Neural cell (in vitro differentiated cells): ENCODE results near the gene PTPRA. TPM values are rescaled to one million over a fixed set of nuclear protein-coding genes. Genes with fewer than 3 reads are reported as not detected.

ENCODE experiments used
- H2AFZ ChIP-seq: fragments of 200-600, 300-800 bp; sonication (generic), shearing (Covaris generic); 2 replicates; pipeline ENCODE4 v1.6.0; 2014; ENCODE audit warnings: low read depth, mild to moderate bottlenecking, antibody characterized with exemption, low read length, moderate library complexity
- H3F3A ChIP-seq: fragments of 200-600 bp; shearing (Covaris generic); 2 replicates; pipeline ENCODE4 v1.6.1; 2016; ENCODE audit warnings: mild to moderate bottlenecking, moderate library complexity, mixed read lengths, antibody characterized with exemption, low read length; ENCODE audit not compliant: insufficient read depth, poor library complexity, severe bottlenecking
- H3K27ac ChIP-seq: fragments of 200-600, 300-800 bp; sonication (generic), shearing (Covaris generic); 2 replicates; pipeline ENCODE4 v1.5.1; 2014; ENCODE audit warnings: mild to moderate bottlenecking, low read length, moderate library complexity
- H3K27me3 ChIP-seq: fragments of 300-800, 200-600 bp; sonication (generic), shearing (Covaris generic); 2 replicates; pipeline ENCODE4 v1.6.0; 2014; ENCODE audit warnings: mild to moderate bottlenecking, low read depth, low read length, moderate library complexity; ENCODE audit not compliant: insufficient read depth
- H3K36me3 ChIP-seq: fragments of 300-800, 200-600 bp; sonication (generic), shearing (Covaris generic); 2 replicates; pipeline ENCODE4 v1.5.1; 2014; ENCODE audit warnings: mild to moderate bottlenecking, antibody characterized with exemption, low read length, moderate library complexity; ENCODE audit not compliant: insufficient read depth
- H3K4me2 ChIP-seq: fragments of 300-800, 200-600 bp; sonication (generic), shearing (Covaris generic); 2 replicates; pipeline ENCODE4 v1.6.0; 2014; ENCODE audit warnings: mild to moderate bottlenecking, low read length
- H3K4me3 ChIP-seq: fragments of 300-800, 200-600 bp; sonication (generic), shearing (Covaris generic); 2 replicates; pipeline ENCODE4 v1.5.1; 2014; ENCODE audit warnings: mild to moderate bottlenecking, low read length, moderate library complexity
- H3K79me2 ChIP-seq: fragments of 200-600 bp; shearing (Covaris generic); replicated peaks from 2 replicates; pipeline ENCODE4 v1.6.0; 2014; ENCODE audit warnings: mild to moderate bottlenecking, low read length, moderate library complexity; ENCODE audit not compliant: insufficient read depth
- H3K9ac ChIP-seq: fragments of 300-800, 200-600 bp; sonication (generic), shearing (Covaris generic); 2 replicates; pipeline ENCODE4 v1.6.1; 2016; ENCODE audit warnings: mild to moderate bottlenecking, low read length, mixed read lengths
- H3K9me2 ChIP-seq: fragments of 200-600 bp; shearing (Covaris generic); 2 replicates; pipeline ENCODE4 v1.6.1; 2016; ENCODE audit warnings: mild to moderate bottlenecking, low read length, mixed read lengths; ENCODE audit not compliant: insufficient read depth
- H3K9me3 ChIP-seq: fragments of 200-600, 300-800 bp; sonication (generic), shearing (Covaris generic); 2 replicates; pipeline ENCODE4 v1.6.1; 2016; ENCODE audit warnings: mild to moderate bottlenecking, mixed run types, low read length, moderate library complexity, mixed read lengths
- H4K20me1 ChIP-seq: fragments of 200-600 bp; shearing (Covaris generic); 2 replicates; pipeline ENCODE4 v1.6.1; 2016; ENCODE audit warnings: mild to moderate bottlenecking, mixed run types; ENCODE audit not compliant: insufficient read depth
- CTCF ChIP-seq: fragments of 450-650 bp; IDR thresholded peaks from 2 replicates; pipeline ENCODE4 v1.5.1; 2014; ENCODE audit warnings: antibody characterized with exemption, mild to moderate bottlenecking, moderate library complexity; ENCODE audit not compliant: poor library complexity, severe bottlenecking
- EP300 ChIP-seq: fragments of 450-650 bp; conservative IDR thresholded peaks from 2 replicates; pipeline ENCODE4 v1.6.1; 2014; ENCODE audit warnings: antibody characterized with exemption, mild to moderate bottlenecking, moderate library complexity; ENCODE audit not compliant: poor library complexity, severe bottlenecking
- EZH2 ChIP-seq: fragments of 200-600, 300-800 bp; shearing (Covaris generic), sonication (generic); IDR thresholded peaks from 2 replicates; pipeline ENCODE4 v1.6.1; 2014; ENCODE audit warnings: antibody characterized with exemption, low read length, borderline replicate concordance, mild to moderate bottlenecking; ENCODE audit not compliant: insufficient read depth, poor library complexity, severe bottlenecking
- MXI1 ChIP-seq: fragments of 450-650 bp; conservative IDR thresholded peaks from 2 replicates; pipeline ENCODE4 v1.6.1; 2014; ENCODE audit warnings: antibody characterized with exemption, mild to moderate bottlenecking; ENCODE audit not compliant: poor library complexity, severe bottlenecking
- POLR2AphosphoS5 ChIP-seq: IDR thresholded peaks from 2 replicates; pipeline ENCODE4 v1.6.1; 2012
- RAD21 ChIP-seq: fragments of 450-650 bp; conservative IDR thresholded peaks from 2 replicates; pipeline ENCODE4 v1.6.1; 2014; ENCODE audit warnings: antibody characterized with exemption, mild to moderate bottlenecking, moderate library complexity
- SMC3 ChIP-seq: fragments of 450-650 bp; conservative IDR thresholded peaks from 2 replicates; pipeline ENCODE4 v1.6.1; 2014; ENCODE audit warnings: antibody characterized with exemption, mild to moderate bottlenecking, moderate library complexity; ENCODE audit not compliant: poor library complexity
- TAF1 ChIP-seq: IDR thresholded peaks from 2 replicates; pipeline ENCODE4 v1.6.1; 2012; ENCODE audit warnings: low read depth
- polyA plus RNA-seq: library from polyadenylated mRNA; depleted of rRNA; stranded (reverse); fragments of >200 nt; gene quantifications from 2 replicates; pipeline ENCODE4 v1.2.3, GENCODE V29; 2014
- TF ChIP-seq, protein P1 (sequence below): IDR thresholded peaks from 2 replicates; pipeline ENCODE4 v1.6.1; 2012; ENCODE audit warnings: borderline replicate concordance

The PTPRA gene
- polyA plus RNA-seq, 1 donor from 2014 or later: 68.2 TPM

- H3K27me3 ChIP-seq: peaks cover 37% of the 10 kb centered on the region
- no peak overlapping the region for H3K9ac ChIP-seq
- H3K9me2 ChIP-seq: no peaks in the 10 kb centered on the region
- H3K9me3 ChIP-seq: no peaks in the 10 kb centered on the region
- no peaks in the 10 kb centered on the region for H3K79me2 ChIP-seq
- no peaks in the 10 kb centered on the region for H3K36me3 ChIP-seq
- no peaks in the 10 kb centered on the region for H3F3A ChIP-seq
- H2AFZ ChIP-seq: no peak overlapping the region
- H3K4me2 ChIP-seq: no peak overlapping the region
- no peak overlapping the region for H3K4me3 ChIP-seq
- H4K20me1 ChIP-seq: no peaks in the 10 kb centered on the region
- TF ChIP-seq SMC3 (no peak), CTCF (no peak)
- no peak overlapping the region for H3K27ac ChIP-seq
Measured at GRCh38 chr20:3082955-3083952, 210.0 kb downstream of the PTPRA start.

DNA sequence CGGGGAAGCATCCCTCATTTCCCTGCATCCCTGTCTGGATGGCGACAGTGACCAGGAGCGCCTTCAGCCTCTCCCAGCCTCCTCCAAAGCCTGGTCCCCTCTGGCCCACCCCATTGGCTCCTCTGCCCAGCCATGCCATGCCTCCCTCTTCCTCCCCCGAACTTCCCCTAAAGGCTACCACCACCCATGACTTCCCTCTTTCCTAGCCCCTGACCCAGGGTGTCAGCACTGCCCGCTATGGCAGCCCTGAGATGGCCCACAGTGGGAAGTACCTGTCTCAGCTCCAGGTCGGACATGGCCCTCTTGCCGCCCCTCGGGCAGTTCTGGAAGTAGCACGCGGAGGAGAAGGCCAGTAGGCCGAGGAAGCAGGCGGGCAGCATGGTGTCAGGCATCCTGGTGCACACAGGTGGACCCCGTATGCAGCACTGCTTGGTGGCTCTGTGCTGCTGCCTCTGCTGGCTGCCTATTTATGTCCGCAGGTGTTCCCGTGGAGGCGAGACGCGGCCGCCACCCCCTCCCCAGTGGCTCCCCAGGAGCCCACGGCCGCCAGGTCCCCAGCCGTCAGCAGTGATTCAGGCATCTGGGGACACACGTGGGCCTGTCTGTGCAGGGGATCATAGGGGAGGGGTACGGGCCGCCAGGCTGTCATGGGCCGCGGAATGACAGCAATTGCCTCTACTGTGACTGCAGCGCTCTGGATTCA is 211.2 kb downstream of the PTPRA start, which contains the start of gene AVP:
AVP (minus strand) TSS at position 442 of the 703 bp plus-strand sequence; CDS start at position 392, 50 bp downstream.
- H3K36me3 ChIP-seq: no peaks in the 10 kb centered on the region
- no peak within 1 kb of the TSS for H3K27ac ChIP-seq
- no peaks in the 10 kb centered on the region for H3K9me3 ChIP-seq
- no peaks in the 10 kb centered on the region for H3K79me2 ChIP-seq
- H3K9me2 ChIP-seq: no peaks in the 10 kb centered on the region
- peaks cover 37% of the 10 kb centered on the region for H3K27me3 ChIP-seq
- no peaks in the 10 kb centered on the region for H3F3A ChIP-seq
- H4K20me1 ChIP-seq: no peaks in the 10 kb centered on the region
- no peak within 1 kb of the TSS for H3K9ac ChIP-seq
- H3K4me2 ChIP-seq: no peak within 1 kb of the TSS
- TF ChIP-seq, protein P1, sequence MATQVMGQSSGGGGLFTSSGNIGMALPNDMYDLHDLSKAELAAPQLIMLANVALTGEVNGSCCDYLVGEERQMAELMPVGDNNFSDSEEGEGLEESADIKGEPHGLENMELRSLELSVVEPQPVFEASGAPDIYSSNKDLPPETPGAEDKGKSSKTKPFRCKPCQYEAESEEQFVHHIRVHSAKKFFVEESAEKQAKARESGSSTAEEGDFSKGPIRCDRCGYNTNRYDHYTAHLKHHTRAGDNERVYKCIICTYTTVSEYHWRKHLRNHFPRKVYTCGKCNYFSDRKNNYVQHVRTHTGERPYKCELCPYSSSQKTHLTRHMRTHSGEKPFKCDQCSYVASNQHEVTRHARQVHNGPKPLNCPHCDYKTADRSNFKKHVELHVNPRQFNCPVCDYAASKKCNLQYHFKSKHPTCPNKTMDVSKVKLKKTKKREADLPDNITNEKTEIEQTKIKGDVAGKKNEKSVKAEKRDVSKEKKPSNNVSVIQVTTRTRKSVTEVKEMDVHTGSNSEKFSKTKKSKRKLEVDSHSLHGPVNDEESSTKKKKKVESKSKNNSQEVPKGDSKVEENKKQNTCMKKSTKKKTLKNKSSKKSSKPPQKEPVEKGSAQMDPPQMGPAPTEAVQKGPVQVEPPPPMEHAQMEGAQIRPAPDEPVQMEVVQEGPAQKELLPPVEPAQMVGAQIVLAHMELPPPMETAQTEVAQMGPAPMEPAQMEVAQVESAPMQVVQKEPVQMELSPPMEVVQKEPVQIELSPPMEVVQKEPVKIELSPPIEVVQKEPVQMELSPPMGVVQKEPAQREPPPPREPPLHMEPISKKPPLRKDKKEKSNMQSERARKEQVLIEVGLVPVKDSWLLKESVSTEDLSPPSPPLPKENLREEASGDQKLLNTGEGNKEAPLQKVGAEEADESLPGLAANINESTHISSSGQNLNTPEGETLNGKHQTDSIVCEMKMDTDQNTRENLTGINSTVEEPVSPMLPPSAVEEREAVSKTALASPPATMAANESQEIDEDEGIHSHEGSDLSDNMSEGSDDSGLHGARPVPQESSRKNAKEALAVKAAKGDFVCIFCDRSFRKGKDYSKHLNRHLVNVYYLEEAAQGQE: no peak
- TF ChIP-seq EP300: no peak
- TF ChIP-seq POLR2AphosphoS5: no peak
- no peak for TF ChIP-seq RAD21
- no peak for TF ChIP-seq EZH2
- no peak for TF ChIP-seq CTCF
- no peak for TF ChIP-seq TAF1
- no peak for TF ChIP-seq SMC3
- TF ChIP-seq MXI1: no peak
- no peak within 1 kb of the TSS for H2AFZ ChIP-seq
- no peak within 1 kb of the TSS for H3K4me3 ChIP-seq
